ENCODE results near the gene UNK. TPM values are rescaled to one million over a fixed set of nuclear protein-coding genes. Genes with fewer than 3 reads are reported as not detected.

The UNK gene
- total and polyA plus RNA-seq, 2 of the 13 experiments (the other 11 are each of a cell fraction or from before 2014, with no cell fraction given): 31.6 to 33.0 TPM

GRCh38 chr17:75783803-75784472, 668 bp upstream of the UNK start (continued):
- TF ChIP-seq ZNF280D (CRISPR knock-in tag; IDR thresholded peaks at IDR 0.05) (no peak; the same call in 1 of the 2 replicates), KLF16 (CRISPR knock-in tag; IDR thresholded peaks at IDR 0.05) (0 out of 4 replicates have a peak, but pooled peaks of 1 of the 2 experiments have one; percentile 13), CSRNP1 (CRISPR knock-in tag; IDR thresholded peaks at IDR 0.05) (no peak; the same call in 1 of the 2 replicates), SRSF9 (IDR thresholded peaks at IDR 0.05; ENCODE audit: borderline replicate concordance, insufficient read depth, low read depth, low read length, poor library complexity, severe bottlenecking) (no peak), BRF2 (CRISPR knock-in tag; IDR thresholded peaks at IDR 0.05) (peak; percentile 89), HNRNPH1 (optimal IDR thresholded peaks at IDR 0.05; ENCODE audit: low read depth, low read length) (no peak), ZNF570 (CRISPR knock-in tag; IDR thresholded peaks at IDR 0.05; ENCODE audit: borderline replicate concordance) (no peak), ZNF33A (CRISPR knock-in tag; IDR thresholded peaks at IDR 0.05; ENCODE audit: borderline replicate concordance) (no peak), MEIS1 (CRISPR knock-in tag; IDR thresholded peaks at IDR 0.05; ENCODE audit: borderline replicate concordance) (no peak), ZNF407 (CRISPR knock-in tag; IDR thresholded peaks at IDR 0.05; ENCODE audit: not compliant biosample characterization) (no peak), RAD21 (CRISPR knock-in tag; IDR thresholded peaks at IDR 0.05) (no peak), MAZ (IDR thresholded peaks at IDR 0.05; ENCODE audit: borderline replicate concordance, low read depth, low read length) (no peak), MAZ (CRISPR knock-in tag; IDR thresholded peaks at IDR 0.05; ENCODE audit: low read depth) (no peak)

Measured in HepG2 (cell line).